HCT116 (cell line): ENCODE measurements around the gene CDK19. TPM values are rescaled to one million over a fixed set of nuclear protein-coding genes. Genes with fewer than 3 reads are reported as not detected.

Source experiments
- ATAC-seq: fragments of 200-7000 bp; cut with Tn5 transposase; 2 replicates; pipeline ENCODE4 v1.9.1; 2020; ENCODE audit warnings: mild to moderate bottlenecking, moderate library complexity
- BruUV-seq: library from RNA; stranded (reverse); fragments of 400-500 nt; replicated peaks from 2 replicates; lab custom pipeline; 2021; lab: Mats Ljungman, UMichigan
- CTCF ChIA-PET: fragments of 300-600 bp; sonication (Branson Sonifier 250); formaldehyde crosslinking; loops from one replicate; lab custom pipeline; 2021; ENCODE audit warnings: antibody characterized with exemption; lab: Charles Lee
- POLR2A ChIA-PET: fragments of 300-600, 350-600 bp; sonication (Branson Sonifier 250); formaldehyde crosslinking; loops from one replicate; lab custom pipeline; 2021; ENCODE audit warnings: antibody characterized with exemption; lab: Charles Lee
- RAD21 ChIA-PET, 2 experiments: fragments of 300-600 bp; sonication (Branson Sonifier 250); formaldehyde crosslinking; loops; one replicate each; lab custom pipeline; 2023; ENCODE audit warnings: low total read pairs in 2 of 2; ENCODE audit not compliant: uncharacterized antibody in 2 of 2, unreplicated experiment in 2 of 2, low non-redundant PET in 1 of 2; lab: Charles Lee
- DNase-seq: peaks from one replicate; pipeline ENCODE4 v3.0.0-alpha.2; 2010; ENCODE audit warnings: low read depth, low spot score
- H2AFZ ChIP-seq: fragments of 200-600 bp; shearing (Covaris generic), sonication (generic); 2 replicates; pipeline ENCODE4 v1.6.1; 2017; ENCODE audit warnings: low read depth, mixed run types, mixed read lengths, antibody characterized with exemption, low read length; ENCODE audit not compliant: poor library complexity, severe bottlenecking
- H3K27ac ChIP-seq: 2 replicates; pipeline ENCODE4 v1.5.1; 2012; ENCODE audit warnings: low read depth, low read length
- H3K27me3 ChIP-seq: fragments of 200-600 bp; sonication (generic); 2 replicates; pipeline ENCODE4 v1.6.1; 2016; ENCODE audit warnings: mixed run types, low read length, mixed read lengths; ENCODE audit not compliant: insufficient read depth
- H3K36me3 ChIP-seq, 2 experiments: fragments of 200-500 bp in 1 of 2; fragments of 200-600 bp in 1 of 2; sonication (Bioruptor generic) in 1 of 2; sonication (generic) in 1 of 2; 2 replicates each; pipeline versions ENCODE4 v1.5.1 to v1.6.1; 2014 to 2016; ENCODE audit warnings: low read length in 2 of 2, inconsistent platforms in 1 of 2, mixed read lengths in 1 of 2, mixed run types in 1 of 2; ENCODE audit not compliant: insufficient read depth in 2 of 2, control insufficient read depth in 1 of 2
- H3K4me1 ChIP-seq, 2 experiments: fragments of 200-600 bp in 1 of 2; sonication (generic) in 1 of 2; 2 replicates each; pipeline versions ENCODE4 v1.5.1 to v1.6.1; 2012 to 2017; ENCODE audit warnings: low read length in 2 of 2, inconsistent platforms in 1 of 2, mild to moderate bottlenecking in 1 of 2, mixed read lengths in 1 of 2, mixed run types in 1 of 2, moderate library complexity in 1 of 2; ENCODE audit not compliant: insufficient read depth in 2 of 2, control insufficient read depth in 1 of 2
- H3K4me2 ChIP-seq: fragments of 200-600 bp; sonication (generic); 2 replicates; pipeline ENCODE4 v1.6.1; 2017; ENCODE audit warnings: mixed run types, low read length, mixed read lengths
- H3K4me3 ChIP-seq, 2 experiments: fragments of 200-600 bp in 1 of 2; sonication (generic) in 1 of 2; replicated peaks in 1 of 2; 2 replicates each; pipeline ENCODE4 v1.5.1; 2011 to 2016; ENCODE audit warnings: low read length in 2 of 2, control low read depth in 1 of 2, low read depth in 1 of 2, mild to moderate bottlenecking in 1 of 2, mixed read lengths in 1 of 2, mixed run types in 1 of 2
- H3K79me2 ChIP-seq: fragments of 200-600 bp; sonication (generic); 2 replicates; pipeline ENCODE4 v1.6.1; 2017; ENCODE audit warnings: mild to moderate bottlenecking, mixed run types, low read length, moderate library complexity, mixed read lengths; ENCODE audit not compliant: insufficient read depth
- H3K9ac ChIP-seq: fragments of 200-600 bp; sonication (generic); 2 replicates; pipeline ENCODE4 v1.6.1; 2016; ENCODE audit warnings: low read length, mixed read lengths
- H3K9me2 ChIP-seq: fragments of 200-600 bp; sonication (generic), shearing (Covaris generic); 2 replicates; pipeline ENCODE4 v1.6.1; 2017; ENCODE audit warnings: mixed run types, mild to moderate bottlenecking, moderate library complexity; ENCODE audit not compliant: insufficient read depth
- H3K9me3 ChIP-seq, 2 experiments: fragments of 200-500 bp in 1 of 2; fragments of 200-600 bp in 1 of 2; sonication (Bioruptor generic) in 1 of 2; sonication (generic) in 1 of 2; 2 replicates each; pipeline ENCODE4 v1.6.1; 2014 to 2017; ENCODE audit warnings: low read length in 2 of 2, mixed read lengths in 2 of 2, inconsistent platforms in 1 of 2, low read depth in 1 of 2, mild to moderate bottlenecking in 1 of 2, mixed run types in 1 of 2, moderate library complexity in 1 of 2; ENCODE audit not compliant: control insufficient read depth in 1 of 2, insufficient read depth in 1 of 2
- H4K20me1 ChIP-seq: fragments of 200-600 bp; sonication (generic), shearing (Covaris generic); 2 replicates; pipeline ENCODE4 v1.6.1; 2017; ENCODE audit warnings: mixed run types, mild to moderate bottlenecking, moderate library complexity; ENCODE audit not compliant: insufficient read depth
- ELF1 ChIP-seq: IDR thresholded peaks from 2 replicates; pipeline ENCODE4 v1.6.1; 2012; ENCODE audit warnings: low read depth, borderline replicate concordance
- EZH2phosphoT487 ChIP-seq: fragments of 200-600 bp; IDR thresholded peaks from 2 replicates; pipeline ENCODE4 v1.6.1; 2018; ENCODE audit warnings: antibody characterized with exemption, borderline replicate concordance
- JUND ChIP-seq: IDR thresholded peaks from 2 replicates; pipeline ENCODE4 v1.6.1; 2012
- RAD21 ChIP-seq: IDR thresholded peaks from 2 replicates; pipeline ENCODE4 v1.6.1; 2012; ENCODE audit warnings: low read depth, mild to moderate bottlenecking
- SP1 ChIP-seq: IDR thresholded peaks from 2 replicates; pipeline ENCODE4 v1.6.1; 2012; ENCODE audit warnings: low read depth
- ZFX ChIP-seq: fragments of 450-650 bp; IDR thresholded peaks from 2 replicates; pipeline ENCODE4 v1.6.1; 2017
- intact Hi-C: fragments of 100-400 bp; cut with micrococcal nuclease; formaldehyde crosslinking; loops from 2 replicates; pipeline ENCODE4 v1.10.0; 2022
- total RNA-seq: library from RNA; stranded (reverse); gene quantifications from one replicate; pipeline ENCODE4 v1.2.1, GENCODE V29; 2021; ENCODE audit not compliant: unreplicated experiment
- TF ChIP-seq, protein P1 (sequence below): IDR thresholded peaks from 2 replicates; pipeline ENCODE4 v1.6.1; 2012
- TF ChIP-seq, protein P2 (sequence below), 3 experiments: fragments of 200-600 bp in 1 of 3; sonication (generic) in 1 of 3; IDR thresholded peaks in 2 of 3; conservative IDR thresholded peaks in 1 of 3; 2 replicates each; pipeline ENCODE4 v1.5.1; 2012 to 2017; ENCODE audit warnings: low read depth in 2 of 3, low read length in 2 of 3, antibody characterized with exemption in 1 of 3, borderline replicate concordance in 1 of 3, control low read depth in 1 of 3, mild to moderate bottlenecking in 1 of 3, mixed read lengths in 1 of 3, mixed run types in 1 of 3, moderate library complexity in 1 of 3; ENCODE audit not compliant: insufficient read depth in 1 of 3
- TF ChIP-seq, protein P3 (sequence below): IDR thresholded peaks from 2 replicates; pipeline ENCODE4 v1.6.1; 2012

CDK19 gene
- total RNA-seq, 1 experiment from 2014 or later, result 20.0 TPM

DNA sequence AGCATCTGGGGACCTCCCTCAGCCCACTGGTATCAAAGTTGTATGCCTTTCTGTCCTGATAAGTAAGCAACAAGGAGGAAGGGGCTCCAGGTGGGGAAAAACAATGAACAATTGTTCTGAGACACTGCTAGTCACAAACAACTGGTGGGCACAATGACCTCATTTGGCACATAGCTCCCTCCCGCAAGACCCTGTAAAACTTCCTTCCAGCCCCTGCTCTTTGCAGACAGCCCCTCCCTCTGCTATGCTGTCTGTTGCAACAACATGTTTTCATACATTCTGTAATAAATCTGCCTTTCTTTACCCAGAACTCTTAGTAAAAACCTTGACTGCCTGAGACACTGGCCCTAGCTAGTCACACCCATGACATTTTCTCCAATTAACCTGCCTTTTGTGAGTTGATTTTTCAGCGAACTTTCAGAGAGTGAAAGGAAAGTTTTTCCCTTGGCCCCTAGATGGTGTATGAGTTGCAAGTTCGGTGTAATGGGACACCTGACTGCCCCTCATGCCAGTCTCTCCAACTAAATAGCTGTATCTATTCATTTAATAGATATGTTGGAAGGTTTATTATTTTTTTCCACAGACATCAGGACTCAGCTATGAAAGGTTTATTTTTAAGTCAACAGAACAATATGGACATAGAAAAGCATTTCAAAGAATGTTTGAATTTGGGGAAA lies 196.5 kb downstream of the CDK19 start:
- Histone ChIP-seq H3K27ac (no peak overlapping the region), H3K36me3 (0 out of 4 replicates have a peak, but pooled peaks cover 0 to 2% of the 10 kb centered on the region in 2 experiments), H3K4me2 (0 out of 2 replicates have a peak overlapping the region, but pooled peaks have one; percentile 6), H3K9ac (no peak overlapping the region), H3K4me1 (peaks cover 5 to 12% of the 10 kb centered on the region in 2 experiments; a peak in 2 of 4 replicates), H3K27me3 (no peaks in the 10 kb centered on the region), H3K79me2 (no peaks in the 10 kb centered on the region), H2AFZ (no peak overlapping the region), H4K20me1 (no peaks in the 10 kb centered on the region), H3K9me3 (no peaks in the 10 kb centered on the region), H3K9me2 (no peaks in the 10 kb centered on the region), H3K4me3 (no peak overlapping the region)
- peak; percentile 51 for TF ChIP-seq RAD21
- TF ChIP-seq, protein P1, sequence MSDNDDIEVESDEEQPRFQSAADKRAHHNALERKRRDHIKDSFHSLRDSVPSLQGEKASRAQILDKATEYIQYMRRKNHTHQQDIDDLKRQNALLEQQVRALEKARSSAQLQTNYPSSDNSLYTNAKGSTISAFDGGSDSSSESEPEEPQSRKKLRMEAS, result no peak
- no peak for TF ChIP-seq SP1
- TF ChIP-seq, protein P2, sequence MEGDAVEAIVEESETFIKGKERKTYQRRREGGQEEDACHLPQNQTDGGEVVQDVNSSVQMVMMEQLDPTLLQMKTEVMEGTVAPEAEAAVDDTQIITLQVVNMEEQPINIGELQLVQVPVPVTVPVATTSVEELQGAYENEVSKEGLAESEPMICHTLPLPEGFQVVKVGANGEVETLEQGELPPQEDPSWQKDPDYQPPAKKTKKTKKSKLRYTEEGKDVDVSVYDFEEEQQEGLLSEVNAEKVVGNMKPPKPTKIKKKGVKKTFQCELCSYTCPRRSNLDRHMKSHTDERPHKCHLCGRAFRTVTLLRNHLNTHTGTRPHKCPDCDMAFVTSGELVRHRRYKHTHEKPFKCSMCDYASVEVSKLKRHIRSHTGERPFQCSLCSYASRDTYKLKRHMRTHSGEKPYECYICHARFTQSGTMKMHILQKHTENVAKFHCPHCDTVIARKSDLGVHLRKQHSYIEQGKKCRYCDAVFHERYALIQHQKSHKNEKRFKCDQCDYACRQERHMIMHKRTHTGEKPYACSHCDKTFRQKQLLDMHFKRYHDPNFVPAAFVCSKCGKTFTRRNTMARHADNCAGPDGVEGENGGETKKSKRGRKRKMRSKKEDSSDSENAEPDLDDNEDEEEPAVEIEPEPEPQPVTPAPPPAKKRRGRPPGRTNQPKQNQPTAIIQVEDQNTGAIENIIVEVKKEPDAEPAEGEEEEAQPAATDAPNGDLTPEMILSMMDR (IDR thresholded peaks at IDR 0.05 in 2 of 3, conservative IDR thresholded peaks at IDR 0.05 in 1 of 3; ENCODE audit: borderline replicate concordance in 1 of 3, insufficient read depth in 1 of 3, low read depth in 2 of 3, low read length in 2 of 3), result peak in 2 of 3 experiments; percentile 31 to 43; a peak in 3 of 6 replicates
- ChIA-PET RAD21 (no interaction called here), POLR2A (no interaction called here), CTCF (no interaction called here)
- ATAC-seq, result peak; percentile 75
- no TSS peak for BruUV-seq
- intact Hi-C loops, result no loop called here
- peak; percentile 3 for DNase-seq

DNA sequence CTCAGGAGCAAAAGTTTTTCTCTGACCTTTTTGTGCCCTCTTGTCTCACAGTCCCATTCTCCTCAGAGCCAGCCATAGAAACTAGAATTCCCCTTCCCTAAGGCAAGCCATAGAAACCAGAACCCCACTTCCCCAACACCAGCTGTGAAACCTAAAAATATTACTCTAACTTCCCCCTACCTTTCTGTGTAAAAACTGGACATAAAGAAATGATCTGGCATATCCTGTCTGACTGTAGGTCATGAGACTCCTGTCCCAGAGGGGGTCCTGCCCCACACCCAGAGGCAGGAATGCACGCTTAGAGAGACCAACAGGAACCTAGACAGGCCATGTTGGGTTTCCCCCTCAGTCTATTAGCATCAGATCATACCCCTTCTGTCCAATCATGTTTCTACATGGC lies 198.2 kb downstream of the CDK19 start:
- intact Hi-C loops, result no loop called here
- no peaks in the 10 kb centered on the region for H3K9me3 ChIP-seq
- no peak overlapping the region for H3K4me2 ChIP-seq
- no peak overlapping the region for H3K4me3 ChIP-seq
- no peak for ATAC-seq
- TF ChIP-seq EZH2phosphoT487 (no peak), ELF1 (no peak), JUND (no peak), ZFX (no peak)
- TF ChIP-seq, protein P3, sequence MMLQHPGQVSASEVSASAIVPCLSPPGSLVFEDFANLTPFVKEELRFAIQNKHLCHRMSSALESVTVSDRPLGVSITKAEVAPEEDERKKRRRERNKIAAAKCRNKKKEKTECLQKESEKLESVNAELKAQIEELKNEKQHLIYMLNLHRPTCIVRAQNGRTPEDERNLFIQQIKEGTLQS, result no peak
- TF ChIP-seq, protein P1, result no peak
- H3K79me2 ChIP-seq, result no peaks in the 10 kb centered on the region
- 0 out of 4 replicates have a peak, but pooled peaks cover 0 to 2% of the 10 kb centered on the region in 2 experiments for H3K36me3 ChIP-seq
- DNase-seq, result no peak
- no peaks in the 10 kb centered on the region for H3K27me3 ChIP-seq
- no peak overlapping the region for H3K27ac ChIP-seq
- BruUV-seq, result no TSS peak
- H4K20me1 ChIP-seq, result no peaks in the 10 kb centered on the region
- no peaks in the 10 kb centered on the region for H3K9me2 ChIP-seq
- H2AFZ ChIP-seq, result no peak overlapping the region
- ChIA-PET RAD21 (no interaction called here), POLR2A (no interaction called here), CTCF (no interaction called here)
- H3K9ac ChIP-seq, result no peak overlapping the region
- H3K4me1 ChIP-seq, result peaks cover 5 to 12% of the 10 kb centered on the region in 2 experiments; a peak in 2 of 4 replicates
